ENCODE data around the gene RETREG3.
"Not testable (repeated sequence)": the region's sequence is repeated elsewhere in the genome, so short reads cannot be mapped to it uniquely, and the experiment has no call there.

DNA sequence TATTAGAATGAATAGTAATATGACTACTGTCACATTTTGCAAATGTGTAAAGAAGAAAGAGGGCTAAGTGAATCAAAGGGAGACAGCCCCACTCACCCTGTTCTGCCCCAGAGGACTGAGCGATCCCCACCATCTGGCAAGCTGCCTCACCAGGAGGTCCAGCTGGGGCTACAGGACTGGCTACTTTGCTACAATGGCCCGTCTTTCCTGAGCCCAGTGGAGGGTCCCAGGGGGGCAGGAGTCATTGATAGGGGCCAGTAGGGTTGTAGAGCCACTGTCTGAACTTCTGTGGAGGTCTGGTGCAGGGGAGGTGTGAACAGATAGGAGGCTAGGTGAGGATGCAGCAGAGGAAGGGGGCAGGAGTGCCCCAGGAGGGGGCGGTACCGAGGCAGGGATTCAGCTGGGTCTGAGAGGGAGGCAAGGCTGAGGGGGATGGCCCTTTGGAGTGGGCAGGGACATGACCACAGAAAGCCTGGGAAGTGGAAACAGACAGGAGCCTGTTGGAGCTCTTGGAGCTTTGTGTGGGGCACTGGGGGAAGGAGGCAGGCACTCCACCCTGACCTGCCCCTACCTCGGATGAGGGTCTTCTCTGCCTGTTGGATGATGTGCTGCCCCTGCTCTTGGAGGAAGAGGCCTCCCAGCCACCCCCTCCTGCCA lies 53.1 kb downstream of the RETREG3 start:
- TF ChIP-seq, protein P1, sequence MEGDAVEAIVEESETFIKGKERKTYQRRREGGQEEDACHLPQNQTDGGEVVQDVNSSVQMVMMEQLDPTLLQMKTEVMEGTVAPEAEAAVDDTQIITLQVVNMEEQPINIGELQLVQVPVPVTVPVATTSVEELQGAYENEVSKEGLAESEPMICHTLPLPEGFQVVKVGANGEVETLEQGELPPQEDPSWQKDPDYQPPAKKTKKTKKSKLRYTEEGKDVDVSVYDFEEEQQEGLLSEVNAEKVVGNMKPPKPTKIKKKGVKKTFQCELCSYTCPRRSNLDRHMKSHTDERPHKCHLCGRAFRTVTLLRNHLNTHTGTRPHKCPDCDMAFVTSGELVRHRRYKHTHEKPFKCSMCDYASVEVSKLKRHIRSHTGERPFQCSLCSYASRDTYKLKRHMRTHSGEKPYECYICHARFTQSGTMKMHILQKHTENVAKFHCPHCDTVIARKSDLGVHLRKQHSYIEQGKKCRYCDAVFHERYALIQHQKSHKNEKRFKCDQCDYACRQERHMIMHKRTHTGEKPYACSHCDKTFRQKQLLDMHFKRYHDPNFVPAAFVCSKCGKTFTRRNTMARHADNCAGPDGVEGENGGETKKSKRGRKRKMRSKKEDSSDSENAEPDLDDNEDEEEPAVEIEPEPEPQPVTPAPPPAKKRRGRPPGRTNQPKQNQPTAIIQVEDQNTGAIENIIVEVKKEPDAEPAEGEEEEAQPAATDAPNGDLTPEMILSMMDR (IDR thresholded peaks at IDR 0.05), result not testable (repeated sequence)
- not testable (repeated sequence) for TF ChIP-seq POLR2A (IDR thresholded peaks at IDR 0.05)
